ENCODE measurements around the gene NCSTN.

DNA sequence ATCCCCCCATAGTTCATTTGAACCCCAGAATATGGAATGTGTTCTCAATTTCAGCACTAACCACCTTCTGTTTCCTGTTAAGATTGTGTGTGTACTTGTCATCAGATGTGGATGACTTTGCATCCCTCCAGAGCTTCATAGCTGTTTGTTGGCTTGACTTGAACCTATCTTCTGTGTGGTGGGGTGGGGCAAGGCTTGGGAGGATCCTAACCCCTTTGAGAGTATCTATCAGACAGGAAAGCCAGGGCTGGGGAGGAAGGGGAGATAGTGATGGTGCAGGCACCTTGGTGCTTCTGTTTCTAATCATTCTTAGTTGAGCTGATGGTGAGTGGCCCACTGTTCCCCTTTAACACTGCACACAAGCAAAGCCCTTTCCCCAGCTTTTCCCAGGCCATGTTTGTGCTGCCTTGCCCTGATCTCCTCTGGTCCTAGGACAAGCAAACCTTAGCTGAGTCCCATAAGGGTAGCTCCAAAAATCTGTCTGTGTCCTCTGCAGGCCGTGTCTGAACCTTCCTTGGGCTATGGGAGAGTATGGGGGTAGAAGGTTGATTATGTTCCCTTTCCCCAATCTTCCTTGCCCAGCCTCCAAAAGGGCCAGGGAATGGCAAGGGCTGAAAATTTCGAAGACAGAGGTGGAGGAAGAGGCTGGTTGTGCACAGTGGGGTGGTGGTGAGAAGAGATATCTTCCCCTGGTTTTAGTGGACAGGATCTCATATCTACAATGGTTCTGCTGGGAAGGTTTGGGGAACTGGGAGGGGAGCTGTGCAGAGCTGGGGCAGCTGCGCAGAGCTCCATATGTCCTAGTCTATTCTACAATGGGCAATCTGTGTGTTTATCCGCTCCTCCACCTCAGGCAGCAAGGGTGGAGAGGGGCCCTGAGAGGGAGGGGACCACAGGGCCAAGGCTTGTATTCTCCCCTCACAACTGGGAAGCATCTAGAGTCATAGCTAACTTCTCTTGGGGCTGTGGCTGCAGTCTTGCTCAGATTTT lies 25.0 kb downstream of the NCSTN start:
- TF ChIP-seq CEBPB (IDR thresholded peaks at IDR 0.05; ENCODE audit: borderline replicate concordance in 1 of 2, low read depth in 2 of 2, low read length in 2 of 2) (no peak), TARDBP (IDR thresholded peaks at IDR 0.05; ENCODE audit: borderline replicate concordance) (no peak), EP300 (IDR thresholded peaks at IDR 0.05; ENCODE audit: borderline replicate concordance in 1 of 2, control insufficient read depth in 1 of 2, low read depth in 2 of 2, low read length in 2 of 2) (no peak), SRF (IDR thresholded peaks at IDR 0.05; ENCODE audit: low read depth in 2 of 2, low read length in 2 of 2) (no peak), YY1 (IDR thresholded peaks at IDR 0.05; ENCODE audit: low read depth, low read length) (no peak), ZNF217 (IDR thresholded peaks at IDR 0.05) (no peak), SMAD1 (IDR thresholded peaks at IDR 0.05; ENCODE audit: low read depth, partially characterized antibody) (no peak), KDM1A (IDR thresholded peaks at IDR 0.05; ENCODE audit: borderline replicate concordance) (no peak)
- TF ChIP-seq, protein P1, sequence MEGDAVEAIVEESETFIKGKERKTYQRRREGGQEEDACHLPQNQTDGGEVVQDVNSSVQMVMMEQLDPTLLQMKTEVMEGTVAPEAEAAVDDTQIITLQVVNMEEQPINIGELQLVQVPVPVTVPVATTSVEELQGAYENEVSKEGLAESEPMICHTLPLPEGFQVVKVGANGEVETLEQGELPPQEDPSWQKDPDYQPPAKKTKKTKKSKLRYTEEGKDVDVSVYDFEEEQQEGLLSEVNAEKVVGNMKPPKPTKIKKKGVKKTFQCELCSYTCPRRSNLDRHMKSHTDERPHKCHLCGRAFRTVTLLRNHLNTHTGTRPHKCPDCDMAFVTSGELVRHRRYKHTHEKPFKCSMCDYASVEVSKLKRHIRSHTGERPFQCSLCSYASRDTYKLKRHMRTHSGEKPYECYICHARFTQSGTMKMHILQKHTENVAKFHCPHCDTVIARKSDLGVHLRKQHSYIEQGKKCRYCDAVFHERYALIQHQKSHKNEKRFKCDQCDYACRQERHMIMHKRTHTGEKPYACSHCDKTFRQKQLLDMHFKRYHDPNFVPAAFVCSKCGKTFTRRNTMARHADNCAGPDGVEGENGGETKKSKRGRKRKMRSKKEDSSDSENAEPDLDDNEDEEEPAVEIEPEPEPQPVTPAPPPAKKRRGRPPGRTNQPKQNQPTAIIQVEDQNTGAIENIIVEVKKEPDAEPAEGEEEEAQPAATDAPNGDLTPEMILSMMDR (IDR thresholded peaks at IDR 0.05 in 2 of 3, conservative IDR thresholded peaks at IDR 0.05 in 1 of 3; ENCODE audit: control insufficient read depth in 2 of 3, extremely low read depth in 1 of 3, insufficient read depth in 1 of 3, low read depth in 3 of 3, low read length in 3 of 3) = no peak
- TF ChIP-seq, protein P2, sequence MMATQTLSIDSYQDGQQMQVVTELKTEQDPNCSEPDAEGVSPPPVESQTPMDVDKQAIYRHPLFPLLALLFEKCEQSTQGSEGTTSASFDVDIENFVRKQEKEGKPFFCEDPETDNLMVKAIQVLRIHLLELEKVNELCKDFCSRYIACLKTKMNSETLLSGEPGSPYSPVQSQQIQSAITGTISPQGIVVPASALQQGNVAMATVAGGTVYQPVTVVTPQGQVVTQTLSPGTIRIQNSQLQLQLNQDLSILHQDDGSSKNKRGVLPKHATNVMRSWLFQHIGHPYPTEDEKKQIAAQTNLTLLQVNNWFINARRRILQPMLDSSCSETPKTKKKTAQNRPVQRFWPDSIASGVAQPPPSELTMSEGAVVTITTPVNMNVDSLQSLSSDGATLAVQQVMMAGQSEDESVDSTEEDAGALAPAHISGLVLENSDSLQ (IDR thresholded peaks at IDR 0.05) = no peak
- TF ChIP-seq, protein P3, sequence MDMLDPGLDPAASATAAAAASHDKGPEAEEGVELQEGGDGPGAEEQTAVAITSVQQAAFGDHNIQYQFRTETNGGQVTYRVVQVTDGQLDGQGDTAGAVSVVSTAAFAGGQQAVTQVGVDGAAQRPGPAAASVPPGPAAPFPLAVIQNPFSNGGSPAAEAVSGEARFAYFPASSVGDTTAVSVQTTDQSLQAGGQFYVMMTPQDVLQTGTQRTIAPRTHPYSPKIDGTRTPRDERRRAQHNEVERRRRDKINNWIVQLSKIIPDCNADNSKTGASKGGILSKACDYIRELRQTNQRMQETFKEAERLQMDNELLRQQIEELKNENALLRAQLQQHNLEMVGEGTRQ (IDR thresholded peaks at IDR 0.05; ENCODE audit: borderline replicate concordance, low read depth, low read length) = no peak

All from GM12878 (cell line).